Activated CD4-positive, alpha-beta T cell treated with anti-CD3 and anti-CD28 coated beads for 1 hour (primary cell): ENCODE measurements around the gene SH3PXD2A.

Experiments
- DNase-seq: peaks from one replicate; pipeline ENCODE4 v3.0.0-alpha.2; 2020

SH3PXD2A gene

DNA sequence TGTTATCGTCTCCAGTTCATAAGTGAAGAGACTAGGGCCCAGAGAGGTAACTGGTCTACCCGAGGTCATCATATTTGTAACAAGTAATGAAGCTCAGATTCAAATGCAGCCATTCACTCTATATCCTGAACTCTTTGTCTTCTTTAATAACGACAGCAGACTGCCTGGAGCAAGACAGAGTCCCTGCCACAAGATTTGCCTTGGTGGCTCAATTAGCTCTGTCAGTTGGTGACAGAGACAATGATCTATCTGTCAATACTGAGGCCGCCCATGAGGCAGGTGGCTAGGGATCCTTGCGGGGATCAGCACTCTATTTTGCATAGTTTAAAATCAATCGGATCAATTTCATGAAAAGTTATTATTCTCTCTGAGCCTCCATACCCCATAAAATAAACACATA lies 43.9 kb downstream of the SH3PXD2A start:
- no peak for DNase-seq

DNA sequence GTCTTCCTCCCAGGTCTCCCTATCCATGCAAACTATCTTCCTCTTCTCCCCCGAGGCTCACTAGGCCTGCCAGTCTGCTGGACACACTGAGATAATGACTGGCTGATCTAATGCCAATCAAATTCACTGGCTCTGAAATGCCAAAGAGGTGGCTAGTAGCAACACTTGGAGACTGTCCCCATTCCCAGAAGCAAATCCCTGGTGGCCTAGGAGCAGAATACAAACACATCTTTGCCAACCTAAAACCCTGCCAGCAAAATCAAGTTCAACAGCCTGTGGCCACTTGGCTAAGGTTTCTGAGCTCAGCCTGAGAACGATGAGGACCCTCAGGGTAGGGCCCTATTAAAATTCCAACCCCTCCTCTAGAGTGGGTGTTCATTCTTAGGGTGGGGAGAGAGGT lies 46.6 kb downstream of the SH3PXD2A start:
- no peak for DNase-seq

DNA sequence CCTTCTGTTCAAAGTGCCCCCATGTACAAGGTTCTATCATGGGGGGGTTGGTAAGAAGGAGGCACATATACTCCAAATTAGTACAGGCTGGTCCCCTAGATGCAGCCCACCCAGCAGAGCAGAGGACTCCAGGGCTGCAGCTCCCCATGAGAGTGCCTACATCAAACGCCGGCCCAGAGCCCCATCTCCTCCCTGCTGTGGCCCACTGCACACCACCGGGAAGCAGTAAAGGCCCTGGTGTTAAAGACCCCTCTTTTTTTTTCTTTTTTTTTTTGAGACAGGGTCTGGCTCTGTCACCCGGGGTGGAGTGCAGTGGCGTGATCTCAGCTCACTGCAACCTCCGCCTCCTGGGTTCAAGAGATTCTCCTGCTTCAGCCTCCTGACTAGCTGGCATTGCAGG lies 47.4 kb downstream of the SH3PXD2A start:
- no peak for DNase-seq

DNA sequence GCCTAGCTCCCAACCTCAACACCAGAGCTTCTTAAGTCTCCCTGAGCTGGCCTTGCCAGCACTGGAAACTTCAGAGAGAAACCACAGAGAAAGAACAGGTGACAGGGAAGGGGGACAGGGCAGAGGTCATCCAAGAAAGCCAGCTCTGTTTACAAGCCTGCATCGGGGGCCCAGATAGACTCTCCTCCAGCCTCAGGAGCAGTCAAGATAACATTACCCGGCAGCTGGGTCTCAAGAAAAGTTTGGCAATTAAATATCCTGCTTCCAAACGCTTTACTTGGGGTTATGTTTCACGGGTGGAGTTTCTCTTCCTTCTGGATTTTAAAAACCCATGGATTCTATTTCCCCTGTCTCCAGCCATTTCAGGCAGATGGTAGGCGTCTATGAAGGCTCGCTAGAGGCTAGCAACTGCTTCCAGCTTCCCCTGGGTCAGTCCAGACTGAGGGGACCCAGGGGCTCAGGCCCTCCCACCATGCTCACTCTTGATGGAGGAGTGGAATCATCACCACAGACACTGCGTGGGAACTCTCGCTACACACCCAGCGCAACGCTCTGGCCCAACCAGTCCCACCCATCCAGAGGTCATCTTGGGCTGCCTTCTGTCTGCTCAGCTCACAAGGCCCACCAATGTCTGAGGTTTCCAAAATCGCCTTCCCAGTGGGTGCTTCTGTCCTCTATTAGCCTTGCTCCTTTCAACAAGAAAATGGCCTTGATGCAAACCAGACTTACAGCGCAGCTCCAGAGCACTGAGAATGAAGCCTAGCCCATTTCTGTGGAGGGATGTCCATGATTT lies 48.8 kb downstream of the SH3PXD2A start:
- no peak for DNase-seq

DNA sequence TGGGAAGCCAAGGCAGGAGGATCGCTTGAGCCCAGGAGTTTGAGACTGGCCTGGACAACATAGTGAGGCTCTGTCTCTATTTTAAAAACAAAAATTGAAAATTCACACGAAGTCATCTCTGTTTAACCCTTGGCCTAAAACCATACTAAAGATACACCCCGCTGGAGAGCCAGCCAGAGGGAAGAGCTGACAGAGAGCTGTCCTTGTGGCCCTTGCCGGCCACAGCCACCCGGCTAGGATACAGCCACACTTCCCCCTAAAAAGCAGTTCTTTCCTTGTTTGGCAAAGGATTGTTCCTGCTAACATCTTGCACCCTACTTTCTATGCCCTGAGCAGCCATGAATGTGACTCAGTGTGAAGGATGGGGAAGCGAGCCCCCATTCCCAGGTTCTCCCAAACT lies 49.6 kb downstream of the SH3PXD2A start:
- DNase-seq, result no peak

DNA sequence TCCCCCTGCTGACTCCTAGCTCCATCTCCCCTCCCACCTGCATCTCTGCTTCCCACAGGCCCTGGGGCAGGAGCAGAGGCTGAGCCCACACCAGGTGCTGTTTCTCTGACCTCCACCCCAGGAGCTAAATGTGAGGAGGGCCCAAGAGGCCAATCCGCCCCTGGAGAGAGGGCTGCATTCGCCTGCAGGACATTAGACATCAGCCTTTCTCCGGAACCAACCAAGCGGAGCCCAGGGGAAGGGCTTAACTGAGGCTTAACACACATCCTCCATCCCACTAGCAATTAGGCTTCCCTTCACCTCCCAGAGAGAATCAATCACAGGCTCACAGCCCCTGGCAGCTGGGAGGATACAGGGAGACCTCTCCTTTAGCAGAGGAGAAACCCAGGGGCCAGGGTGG lies 50.5 kb downstream of the SH3PXD2A start:
- DNase-seq, result no peak

DNA sequence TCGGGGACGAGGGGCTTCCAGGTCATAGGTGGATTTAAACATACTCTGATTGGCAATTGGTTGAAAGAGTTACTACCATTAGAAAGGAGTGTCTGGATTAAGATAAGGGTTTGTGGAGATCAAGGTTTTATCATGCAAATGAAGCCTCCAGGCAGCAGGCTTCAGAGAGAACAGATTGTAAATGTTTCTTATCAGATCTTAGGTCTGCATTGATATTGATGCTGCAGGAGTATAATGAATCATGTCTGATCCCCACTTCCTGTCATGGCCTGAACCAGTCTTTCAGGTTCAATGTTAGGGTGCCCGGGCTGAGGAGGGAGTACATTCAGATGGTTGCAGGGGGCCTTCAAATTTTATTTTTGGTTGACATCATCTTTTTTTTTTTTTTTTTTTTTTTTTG lies 51.4 kb downstream of the SH3PXD2A start:
- no peak for DNase-seq

DNA sequence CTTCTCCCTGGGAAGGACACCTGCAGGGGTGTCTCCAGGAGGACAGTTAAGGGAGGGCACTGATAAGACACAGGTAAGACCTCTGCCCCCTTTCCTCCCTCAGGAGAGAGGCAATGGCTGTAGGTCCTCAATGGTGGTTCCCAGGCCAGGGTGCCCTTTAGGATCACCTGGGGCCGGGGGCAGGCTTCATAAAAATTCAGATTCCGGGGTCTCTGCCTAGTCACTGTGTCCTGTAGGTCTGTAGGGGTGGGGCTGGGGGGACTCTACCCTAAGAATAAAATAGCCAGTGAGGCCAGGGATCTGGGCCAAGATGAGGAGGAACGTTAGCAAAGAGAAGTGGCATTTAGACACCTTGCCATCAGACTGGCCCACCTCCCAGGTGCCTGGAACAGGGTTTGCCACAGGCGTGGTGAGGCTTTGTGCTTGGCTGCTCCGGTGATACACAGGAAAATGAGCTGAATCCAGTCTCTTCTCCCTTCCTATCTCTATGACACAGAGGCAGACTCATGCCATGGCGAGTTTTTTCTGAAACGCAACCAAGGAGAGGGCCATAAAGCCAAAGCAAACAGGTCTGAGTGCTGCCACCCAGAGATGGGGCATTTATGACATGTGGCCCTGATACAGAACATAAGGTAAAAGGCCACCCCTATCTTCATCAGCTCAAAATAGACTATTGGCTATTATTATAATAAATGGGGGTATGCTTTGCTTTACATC lies 52.6 kb downstream of the SH3PXD2A start:
- no peak for DNase-seq

DNA sequence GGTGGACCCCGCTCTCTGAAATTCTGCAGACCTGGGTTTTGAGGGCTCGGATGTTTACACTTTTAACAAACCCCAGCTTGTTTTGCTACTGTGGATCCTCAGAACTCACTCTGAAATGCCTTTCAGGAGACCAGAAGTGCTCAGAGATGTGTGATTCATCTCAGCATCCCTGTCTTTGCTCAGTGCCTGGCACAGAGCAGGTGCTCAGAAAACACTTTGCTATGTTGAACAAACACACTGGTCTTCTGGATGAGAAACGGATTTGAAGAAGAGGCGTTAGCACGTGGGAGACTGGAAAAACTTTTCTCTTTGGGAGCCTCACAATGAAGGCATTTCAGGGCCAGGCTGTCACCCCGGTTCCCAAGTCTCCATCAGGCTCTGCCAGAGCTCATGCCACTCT lies 53.3 kb downstream of the SH3PXD2A start:
- no peak for DNase-seq

DNA sequence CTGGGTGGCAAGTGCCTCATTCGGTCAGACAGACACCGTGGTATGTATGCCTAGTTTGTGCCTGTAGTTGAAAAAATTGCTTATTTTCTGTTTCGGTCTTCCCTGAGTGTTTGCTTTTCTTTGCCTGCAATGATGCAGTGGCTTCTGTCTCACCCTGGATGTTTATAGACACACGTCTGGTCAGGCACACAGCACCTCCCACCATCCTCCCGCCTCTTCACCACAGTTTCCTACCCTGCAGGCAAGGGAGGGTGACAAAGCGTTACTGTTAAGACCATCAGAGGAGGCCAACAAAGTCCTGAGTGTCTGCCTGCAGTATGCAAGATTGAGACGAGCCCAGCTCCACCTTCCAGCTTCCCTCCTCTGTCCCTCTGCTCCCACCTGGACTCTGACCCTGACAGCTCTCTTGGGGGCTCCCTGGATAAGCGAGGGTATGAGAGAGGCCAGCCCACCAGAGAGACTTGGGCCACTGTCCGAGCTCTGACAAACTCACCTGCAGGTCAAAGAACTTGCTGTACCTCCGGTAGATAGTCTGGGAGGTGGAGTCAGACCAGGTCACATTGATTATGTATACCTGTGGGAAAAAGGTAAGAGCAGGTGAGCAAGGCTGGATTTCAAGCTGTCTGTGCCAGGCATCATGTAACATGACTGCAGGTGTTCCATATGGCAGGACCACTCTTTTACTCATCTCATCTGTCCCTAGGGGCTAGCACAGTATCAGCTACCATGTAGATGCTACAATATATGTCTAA lies 54.4 kb downstream of the SH3PXD2A start:
- DNase-seq, result no peak

DNA sequence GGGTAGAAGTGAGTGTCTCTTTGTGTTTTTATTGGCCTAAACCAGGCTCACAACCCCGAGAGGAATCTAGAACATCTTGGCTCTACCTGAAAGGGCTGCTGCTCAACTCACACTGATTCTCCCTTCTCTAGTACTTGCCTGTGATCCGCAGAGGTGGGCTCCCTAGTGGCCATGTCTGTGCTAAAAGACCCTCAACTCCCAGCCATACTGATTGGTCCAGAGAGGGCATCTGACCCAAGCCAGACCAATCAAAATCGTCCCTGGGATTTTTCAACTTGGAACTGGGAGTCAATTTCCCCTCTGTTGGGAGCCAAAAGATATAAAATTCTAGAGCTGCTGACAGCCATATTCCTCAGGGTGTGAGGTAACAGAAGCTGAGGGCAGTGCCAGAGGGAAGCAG lies 55.3 kb downstream of the SH3PXD2A start:
- no peak for DNase-seq

DNA sequence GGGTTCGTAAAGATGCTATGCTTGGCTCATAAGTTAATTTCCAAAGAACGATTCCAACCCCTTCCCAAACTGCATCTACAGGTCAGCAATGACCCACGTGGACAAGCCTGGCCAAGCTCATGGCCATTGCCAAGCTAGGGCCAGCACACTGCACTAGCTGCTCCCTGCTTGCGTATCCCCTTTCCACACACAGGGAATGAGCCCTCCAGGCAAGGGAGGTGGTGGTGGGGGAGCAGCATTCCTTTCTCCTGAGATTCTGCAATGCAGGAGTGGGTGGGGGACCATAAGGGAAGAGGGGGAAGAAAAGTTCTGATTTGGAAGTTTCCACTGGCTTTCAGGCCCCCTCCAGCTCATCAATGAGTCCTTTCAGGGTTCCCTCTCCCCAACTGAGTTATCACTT lies 56.0 kb downstream of the SH3PXD2A start:
- no peak for DNase-seq

DNA sequence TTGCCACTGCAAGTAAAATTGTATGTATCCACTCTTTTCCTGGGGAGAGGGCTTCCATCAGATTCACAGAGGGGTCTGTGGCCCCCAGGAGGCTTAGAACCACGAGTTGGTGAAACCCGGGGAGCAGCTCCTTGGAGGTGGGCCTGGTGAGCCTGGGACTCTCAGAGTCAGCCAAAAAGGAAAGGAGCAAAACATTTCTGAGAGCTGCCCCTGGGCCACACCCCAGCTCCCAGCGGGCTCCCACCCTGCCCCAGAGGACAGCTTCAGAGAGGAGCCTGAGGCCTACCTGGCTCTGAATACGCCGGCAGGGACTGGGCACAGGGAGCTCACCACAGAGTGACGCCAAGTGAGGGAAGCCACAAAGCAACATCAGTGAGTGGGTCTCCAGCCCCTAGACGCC lies 56.9 kb downstream of the SH3PXD2A start:
- no peak for DNase-seq

DNA sequence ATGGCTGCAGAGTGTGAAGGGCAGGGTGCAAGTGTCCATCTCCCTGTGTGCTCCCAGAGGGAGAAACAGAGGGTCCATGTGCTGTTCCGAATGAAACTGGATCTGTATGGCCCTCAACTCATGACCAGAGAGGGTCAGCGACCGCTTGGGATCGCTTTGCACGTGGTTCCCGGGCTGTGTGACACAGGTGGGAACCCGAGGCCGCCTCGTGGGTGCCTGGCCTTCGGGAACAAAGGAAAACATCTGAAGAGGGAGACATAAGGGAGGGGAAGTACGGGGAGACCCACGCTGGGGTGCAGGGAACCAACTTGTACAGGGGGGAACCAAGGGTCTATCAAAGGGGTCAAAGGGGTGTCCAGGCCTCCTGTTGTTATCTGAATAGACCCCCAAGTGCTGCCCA lies 57.5 kb downstream of the SH3PXD2A start:
- no peak for DNase-seq

DNA sequence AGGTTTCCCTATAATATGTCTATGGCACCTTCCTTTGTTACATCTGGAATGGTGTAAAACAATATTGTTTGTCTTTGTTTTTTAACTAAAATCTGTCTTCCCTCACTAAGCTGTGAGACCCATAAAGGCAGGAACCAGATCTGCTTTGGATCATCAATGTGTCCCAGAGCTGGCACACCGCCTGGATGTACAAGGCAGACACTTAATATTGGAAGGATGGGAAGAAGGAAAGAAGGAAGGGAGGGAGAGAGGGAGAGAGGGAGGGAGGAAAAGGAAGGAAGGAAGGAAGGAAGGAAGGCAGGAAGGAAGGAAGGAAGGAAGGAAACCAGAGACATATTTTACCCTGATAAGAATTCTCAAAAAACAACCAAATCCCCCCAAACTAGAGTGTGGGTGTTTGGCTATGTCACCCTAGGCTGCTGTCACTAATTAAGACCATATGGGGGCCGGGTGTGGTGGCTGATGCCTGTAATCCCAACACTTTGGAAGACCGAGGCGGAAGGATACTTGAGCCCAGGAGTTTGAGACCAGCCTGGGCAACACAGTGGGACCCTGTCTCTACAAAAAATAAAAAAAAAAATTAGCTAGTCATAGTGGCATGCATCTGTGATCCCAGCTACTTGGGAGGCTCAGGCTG lies 59.6 kb downstream of the SH3PXD2A start:
- no peak for DNase-seq

DNA sequence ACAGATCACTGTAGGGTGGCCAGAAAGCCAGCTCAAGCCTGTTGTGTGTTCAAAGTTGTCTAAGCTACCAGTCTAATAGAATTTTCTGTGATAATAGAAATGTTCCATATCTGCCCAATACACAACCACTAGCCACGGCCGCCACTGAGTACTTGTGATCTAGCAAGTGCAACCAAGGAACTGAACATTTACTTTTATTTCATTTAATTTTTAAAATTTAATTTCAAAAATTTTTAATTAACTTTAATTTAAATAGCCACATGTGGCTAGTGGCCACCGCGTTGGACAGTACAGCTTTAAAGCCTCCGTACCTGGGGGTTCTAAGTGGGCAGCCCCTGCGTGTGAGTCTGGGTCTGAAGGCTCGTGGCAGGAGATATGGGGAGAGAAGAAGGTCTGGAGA lies 60.4 kb downstream of the SH3PXD2A start:
- no peak for DNase-seq

DNA sequence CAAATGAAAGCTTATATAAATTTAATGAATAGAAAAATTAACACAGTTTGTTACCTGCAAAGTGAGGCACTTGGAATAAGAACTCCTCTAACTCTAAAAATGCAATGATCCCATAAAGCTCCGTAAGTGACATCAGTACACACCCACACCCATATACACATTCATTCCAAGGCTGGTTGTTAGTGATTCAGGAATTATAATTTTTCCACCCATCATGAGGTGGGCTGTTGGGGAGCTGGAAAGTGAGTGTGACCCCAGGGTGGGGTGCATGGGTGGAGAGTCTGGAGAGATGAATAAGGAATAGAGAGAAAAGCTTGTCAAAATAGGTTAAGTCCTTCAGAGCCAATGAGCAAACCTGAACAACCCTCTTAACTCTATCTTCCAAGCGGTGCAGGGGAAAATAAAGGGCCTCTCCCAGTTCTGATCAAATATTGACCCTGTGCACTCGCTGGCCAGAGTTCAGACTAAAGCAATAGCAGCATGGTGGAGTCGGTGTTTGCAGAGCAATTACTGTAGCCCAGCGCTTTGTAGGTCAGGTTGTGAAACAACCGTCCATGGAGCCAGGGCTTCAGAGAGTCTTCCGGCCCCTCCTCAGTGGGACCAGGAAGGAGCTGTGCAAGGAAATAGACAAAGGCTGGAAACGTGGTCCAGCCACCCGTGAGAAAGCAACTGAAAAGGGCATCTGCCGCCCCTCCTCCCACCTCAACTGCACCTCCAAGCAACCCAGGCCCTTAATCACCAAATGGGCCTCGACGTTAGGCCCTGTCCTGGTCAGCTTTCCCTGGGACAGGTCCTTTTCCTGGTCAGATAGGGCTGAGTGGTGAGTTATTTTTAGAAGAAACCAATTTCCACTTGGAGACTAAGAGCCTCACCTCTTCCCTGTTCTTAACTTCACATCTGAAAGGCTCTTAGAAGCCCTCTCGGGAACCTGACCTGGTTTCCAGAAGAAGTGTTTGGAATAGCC lies 61.2 kb downstream of the SH3PXD2A start:
- no peak for DNase-seq

DNA sequence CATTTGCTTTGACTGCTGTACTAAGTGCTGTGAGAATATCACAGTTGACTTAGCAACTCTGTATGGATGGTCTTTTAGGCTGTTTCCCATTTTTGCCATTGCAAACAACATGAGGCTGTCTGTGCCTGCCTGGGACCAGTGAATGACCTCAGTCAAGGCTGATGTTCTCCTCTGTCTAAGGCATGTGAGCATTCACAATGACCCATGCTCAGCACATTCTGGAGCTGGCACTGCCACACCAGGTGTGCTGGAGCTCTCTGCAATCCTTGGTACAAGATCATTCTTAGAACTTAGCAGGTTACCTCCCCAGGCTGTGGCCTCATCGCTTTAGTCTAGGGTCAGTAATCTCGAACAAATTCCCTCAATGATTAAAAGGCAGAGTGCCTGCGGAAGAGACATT lies 61.9 kb downstream of the SH3PXD2A start:
- no peak for DNase-seq

DNA sequence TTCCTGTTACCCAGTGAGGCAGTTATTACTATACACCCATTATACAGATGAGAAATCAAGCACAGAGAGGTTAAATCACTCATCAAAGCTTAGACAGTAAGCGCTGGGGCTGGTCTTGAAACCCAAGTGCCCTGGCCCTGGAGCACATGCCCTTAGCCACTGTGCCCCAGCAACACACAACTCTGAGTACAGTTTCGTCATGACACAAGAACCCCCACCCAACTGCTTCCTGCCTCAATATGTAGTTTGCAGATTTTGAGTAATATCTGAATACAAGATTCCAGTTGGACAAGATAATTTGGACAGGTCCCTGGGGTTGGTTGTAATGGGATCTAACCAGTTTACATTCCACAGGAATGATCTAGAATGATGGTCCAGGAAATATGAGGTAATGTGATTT lies 62.8 kb downstream of the SH3PXD2A start:
- DNase-seq, result no peak

DNA sequence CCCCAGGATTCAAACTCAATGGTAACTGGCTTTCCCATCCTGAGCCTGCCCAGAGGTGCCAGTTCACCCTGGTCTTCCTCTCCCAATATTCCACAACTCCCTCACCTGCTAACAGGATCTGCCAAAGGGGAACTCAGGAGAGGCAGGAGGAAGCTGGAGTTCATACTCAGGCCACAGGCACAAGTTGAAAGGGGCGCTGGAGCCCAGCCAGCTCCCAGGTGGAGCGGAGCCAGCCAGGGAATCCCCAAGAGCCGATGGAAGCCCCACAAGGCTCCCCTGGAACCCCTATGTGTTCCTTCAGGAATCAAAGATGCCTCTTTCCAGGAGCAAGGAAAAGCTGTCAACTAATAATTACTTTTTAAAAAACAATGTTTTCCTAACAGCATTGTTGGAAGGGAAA lies 63.5 kb downstream of the SH3PXD2A start:
- no peak for DNase-seq

DNA sequence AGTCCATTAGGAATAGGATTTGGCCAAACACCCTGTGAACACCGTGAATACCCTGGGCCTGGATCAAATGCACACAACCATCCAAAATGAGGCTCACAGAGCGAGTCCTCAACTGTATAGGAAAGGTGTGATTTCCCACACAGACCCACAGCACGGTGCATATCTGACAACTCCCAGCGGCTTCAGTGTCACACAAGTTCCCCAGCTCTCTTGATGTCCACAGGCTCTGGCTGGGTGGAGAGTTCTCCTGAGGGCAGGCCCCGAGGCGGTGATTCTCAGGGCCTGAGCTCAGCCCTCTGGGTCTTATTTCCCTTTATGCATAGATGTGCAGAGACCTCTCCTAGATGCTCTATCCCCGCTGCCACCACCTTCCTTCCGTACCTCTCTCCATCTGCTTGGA lies 64.1 kb downstream of the SH3PXD2A start:
- no peak for DNase-seq

DNA sequence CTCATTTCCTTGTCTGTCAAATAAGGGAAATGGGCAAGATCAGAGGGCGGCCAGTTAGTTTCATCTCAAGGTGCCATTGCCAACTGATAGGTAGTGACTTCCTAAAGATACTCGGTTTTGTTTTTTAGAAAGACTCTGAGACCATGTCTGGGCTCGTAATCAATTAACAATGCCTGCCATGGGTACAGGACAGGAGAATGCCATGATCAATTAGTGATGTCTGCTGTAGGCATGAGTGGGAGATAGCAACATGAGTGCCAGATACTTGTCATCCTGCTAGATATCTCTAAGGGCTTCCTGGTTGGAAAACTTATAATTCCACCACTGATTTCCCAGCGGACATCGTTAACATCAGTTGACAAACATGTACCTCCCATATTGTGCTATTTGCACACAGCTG lies 64.8 kb downstream of the SH3PXD2A start:
- DNase-seq, result no peak
